IMR-90 (cell line): ENCODE results near the gene RMDN3.

Experiments
- CEBPB ChIP-seq: IDR thresholded peaks from 2 replicates; pipeline ENCODE4 v1.6.1; 2012; ENCODE audit warnings: low read depth, low read length, improper control_type of control experiment
- CTCF ChIP-seq: conservative IDR thresholded peaks from 2 replicates; pipeline ENCODE4 v1.5.1; 2012; ENCODE audit warnings: mild to moderate bottlenecking, low read depth, low read length, improper control_type of control experiment
- MAZ ChIP-seq: IDR thresholded peaks from 2 replicates; pipeline ENCODE4 v1.6.1; 2012; ENCODE audit warnings: low read depth, mild to moderate bottlenecking, low read length, improper control_type of control experiment, moderate library complexity, borderline replicate concordance
- POLR2A ChIP-seq: IDR thresholded peaks from 2 replicates; pipeline ENCODE4 v1.6.1; 2012; ENCODE audit warnings: mild to moderate bottlenecking, low read depth, low read length
- SMC3 ChIP-seq: fragments of 150-350 bp; IDR thresholded peaks from 2 replicates; pipeline ENCODE4 v1.6.1; 2016; ENCODE audit warnings: low read depth, mild to moderate bottlenecking, antibody characterized with exemption, low read length, moderate library complexity

- no peak for TF ChIP-seq MAZ
- no peak for TF ChIP-seq POLR2A
- no peak for TF ChIP-seq CTCF
- no peak for TF ChIP-seq SMC3
- TF ChIP-seq CEBPB: no peak
Observed at GRCh38 chr15:40771242-40771641, 16.2 kb upstream of the RMDN3 start.
